Transverse colon (tissue), 3 donors: ENCODE results near the gene TBCD.

Experiments
- CTCF ChIP-seq, 5 experiments: fragments of 200-600 bp in 3 of 5; fragments of 450-650 bp in 2 of 5; sonication (generic) in 3 of 5; IDR thresholded peaks; 1 replicate in 2 of 5; 2 replicates in 3 of 5; pipeline ENCODE4 v1.5.1; 2016 to 2017; ENCODE audit warnings: antibody characterized with exemption in 5 of 5, inconsistent platforms in 3 of 5, mild to moderate bottlenecking in 2 of 5, moderate library complexity in 1 of 5
- POLR2A ChIP-seq: fragments of 450-650 bp; IDR thresholded peaks from one replicate; pipeline ENCODE4 v1.6.1; 2016; ENCODE audit warnings: antibody characterized with exemption, mild to moderate bottlenecking, moderate library complexity

GRCh38 chr17:82745524-82745923 lies 6.3 kb upstream of the TBCD start:
- TF ChIP-seq CTCF (IDR thresholded peaks at IDR 0.05), result no peak
- TF ChIP-seq POLR2A, result no peak
